AG04450 (cell line): ENCODE data around the gene STAM. TPM values are rescaled to one million over a fixed set of nuclear protein-coding genes. Genes with fewer than 3 reads are reported as not detected.

Experiments used
- CTCF ChIA-PET: fragments of 300-600, 350-600 bp; formaldehyde crosslinking; extraction: SDS; loops from one replicate; lab custom pipeline; 2022; ENCODE audit warnings: antibody characterized with exemption, inconsistent platforms; lab: Charles Lee
- POLR2A ChIA-PET: fragments of 350-600 bp; formaldehyde crosslinking; extraction: SDS; loops from one replicate; lab custom pipeline; 2021; ENCODE audit warnings: antibody characterized with exemption, inconsistent platforms; lab: Yijun Ruan, JAX
- DNase-seq: peaks from one replicate; pipeline ENCODE4 v3.0.0-alpha.2; 2011; ENCODE audit warnings: low read depth, low spot score
- H3K27ac ChIP-seq: one replicate; pipeline ENCODE4 v1.5.1; 2012; ENCODE audit warnings: low read depth, low read length, control low read depth
- H3K27me3 ChIP-seq: one replicate; pipeline ENCODE4 v1.6.0; 2012; ENCODE audit warnings: low read length; ENCODE audit not compliant: control insufficient read depth, insufficient read depth
- H3K4me3 ChIP-seq: 2 replicates; pipeline ENCODE4 v1.5.1; 2011; ENCODE audit warnings: mild to moderate bottlenecking, low read depth, low read length, control low read depth
- H3K9me3 ChIP-seq: 2 replicates; pipeline ENCODE4 v1.5.1; 2012; ENCODE audit warnings: low read length; ENCODE audit not compliant: control insufficient read depth, insufficient read depth
- CTCF ChIP-seq: IDR thresholded peaks from 2 replicates; pipeline ENCODE4 v1.5.1; 2011; ENCODE audit warnings: low read depth, low read length, control low read depth, inconsistent platforms
- polyA plus RNA-seq: library from polyadenylated mRNA; depleted of rRNA; stranded (reverse); fragments of >200 nt; gene quantifications from 2 replicates; pipeline ENCODE4 v1.2.3, GENCODE V29; 2011

Gene STAM
- polyA plus RNA-seq, 1 experiment: 43.6 TPM

- no peak overlapping the region for H3K27ac ChIP-seq
- no peaks in the 10 kb centered on the region for H3K27me3 ChIP-seq
- POLR2A ChIA-PET: no interaction called here
- no peak for TF ChIP-seq CTCF
- H3K9me3 ChIP-seq: no peaks in the 10 kb centered on the region
- CTCF ChIA-PET: interaction anchor here (1.5 kb wide), 1 partner anchor 93 kb away, joined by 5 read pairs; no protein-coding TSS in a partner anchor
- DNase-seq: no peak
- no peak overlapping the region for H3K4me3 ChIP-seq
These were observed 5.9 kb downstream of the STAM start for GRCh38 chr10:17649836-17650235.

- no peak overlapping the region for H3K27ac ChIP-seq
- no peak for DNase-seq
- TF ChIP-seq CTCF: no peak
- H3K27me3 ChIP-seq: no peaks in the 10 kb centered on the region
- CTCF ChIA-PET: no interaction called here
- no peaks in the 10 kb centered on the region for H3K9me3 ChIP-seq
- POLR2A ChIA-PET: interaction anchor here (0.7 kb wide), 1 partner anchor 313 kb away, joined by 6 read pairs; no protein-coding TSS in a partner anchor
- no peak overlapping the region for H3K4me3 ChIP-seq
These were observed 6.5 kb downstream of the STAM start for GRCh38 chr10:17650416-17650815.

- ChIA-PET CTCF (interaction anchor here (1.9 kb wide), 1 partner anchor 86 kb away, joined by 7 read pairs; no protein-coding TSS in a partner anchor), POLR2A (no interaction called here)
- no peak overlapping the region for H3K4me3 ChIP-seq
- H3K27ac ChIP-seq: no peak overlapping the region
- H3K27me3 ChIP-seq: no peaks in the 10 kb centered on the region
- no peaks in the 10 kb centered on the region; the same call in 1 of the 2 replicates for H3K9me3 ChIP-seq
- no peak for TF ChIP-seq CTCF
- no peak for DNase-seq
These were observed 7.9 kb downstream of the STAM start for GRCh38 chr10:17651896-17652295.

- TF ChIP-seq CTCF: no peak
- ChIA-PET POLR2A (no interaction called here), CTCF (interaction anchor here (0.6 to 1.9 kb wide), 2 partner anchors 36 to 85 kb away, joined by 5 to 7 read pairs; no protein-coding TSS in a partner anchor)
- Histone ChIP-seq H3K27ac (no peak overlapping the region), H3K4me3 (no peak overlapping the region), H3K27me3 (no peaks in the 10 kb centered on the region), H3K9me3 (no peaks in the 10 kb centered on the region; the same call in 1 of the 2 replicates)
- DNase-seq: no peak
These were observed 8.6 kb downstream of the STAM start for GRCh38 chr10:17652585-17652984.

- H3K9me3 ChIP-seq: no peaks in the 10 kb centered on the region; the same call in 1 of the 2 replicates
These were observed 11.1 kb downstream of the STAM start for GRCh38 chr10:17655009-17655408.

More at GRCh38 chr10:17655009-17655408, 11.1 kb downstream of the STAM start:
- TF ChIP-seq CTCF: no peak
- DNase-seq: no peak
- H3K4me3 ChIP-seq: no peak overlapping the region
- POLR2A ChIA-PET: interaction anchor here (2.7 kb wide), 1 partner anchor 11 kb away, joined by 7 read pairs; the partner anchor contains the start of gene STAM
- CTCF ChIA-PET: interaction anchor here (0.6 kb wide), 1 partner anchor 544 kb away, joined by 3 read pairs; no protein-coding TSS in a partner anchor
- no peak overlapping the region for H3K27ac ChIP-seq
- H3K27me3 ChIP-seq: no peaks in the 10 kb centered on the region
